Epithelial cell of esophagus (primary cell): Measurements from ENCODE around the gene STAT4.

Experiments
- DNase-seq: peaks from one replicate; pipeline ENCODE4 v3.0.0; 2010; ENCODE audit warnings: low read depth
- H3K4me3 ChIP-seq: 2 replicates; pipeline ENCODE4 v1.5.1; 2011; ENCODE audit warnings: mild to moderate bottlenecking, low read length, control low read depth
- CTCF ChIP-seq: IDR thresholded peaks from 2 replicates; pipeline ENCODE4 v1.5.1; 2011; ENCODE audit warnings: low read depth, mild to moderate bottlenecking, low read length, control low read depth, inconsistent platforms; ENCODE audit not compliant: insufficient read depth; ENCODE audit errors: missing control alignments

The STAT4 gene

DNA sequence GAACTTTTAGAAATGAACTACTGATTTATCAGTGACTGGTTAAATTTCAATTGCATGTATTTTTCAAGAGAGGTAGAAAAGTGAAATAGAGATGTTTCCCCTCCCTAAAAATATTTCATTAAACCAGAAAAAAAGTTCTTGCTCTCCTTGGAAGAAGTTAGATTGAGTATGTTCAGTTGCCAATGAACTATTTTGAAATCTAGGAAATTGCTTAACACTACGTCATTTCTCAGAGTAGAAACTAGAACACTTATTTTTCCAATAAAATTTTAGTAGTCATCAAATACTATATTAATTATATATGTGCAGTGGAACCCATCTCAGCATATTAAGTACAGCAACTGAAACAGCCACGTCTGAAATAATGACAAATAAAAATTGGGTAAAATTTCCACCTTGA is 85.0 kb downstream of the STAT4 start:
- no peak overlapping the region for H3K4me3 ChIP-seq
- DNase-seq = no peak
- TF ChIP-seq CTCF = no peak

- DNase-seq = no peak
- TF ChIP-seq CTCF = no peak
- no peak overlapping the region for H3K4me3 ChIP-seq
Measured at GRCh38 chr2:191064590-191064989, 86.2 kb downstream of the STAT4 start.

- no peak for TF ChIP-seq CTCF
- no peak overlapping the region for H3K4me3 ChIP-seq
- no peak for DNase-seq
Measured at GRCh38 chr2:191063584-191063983, 87.2 kb downstream of the STAT4 start.

- TF ChIP-seq CTCF = no peak
- DNase-seq = no peak
- no peak overlapping the region for H3K4me3 ChIP-seq
Measured at GRCh38 chr2:191061381-191061980, 89.3 kb downstream of the STAT4 start.

DNA sequence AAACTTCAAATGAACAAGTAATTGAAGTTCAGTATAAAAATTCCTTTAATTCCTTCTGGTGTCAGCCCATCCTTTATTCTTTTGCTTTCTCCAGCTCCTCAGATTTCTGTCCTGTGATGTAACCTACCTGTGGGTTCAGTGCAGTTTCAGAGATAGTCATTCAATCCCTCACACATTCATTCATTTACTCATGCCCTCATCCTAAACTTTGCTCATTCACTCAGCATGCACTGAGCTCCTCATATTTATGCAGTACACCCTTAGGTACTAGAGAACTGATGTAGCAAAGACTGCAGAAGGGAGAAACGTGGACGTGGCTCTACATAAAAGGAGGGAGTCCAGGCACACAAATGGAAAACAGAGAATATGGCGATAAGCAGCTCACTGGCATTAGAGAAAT is 91.5 kb downstream of the STAT4 start:
- no peak overlapping the region for H3K4me3 ChIP-seq
- TF ChIP-seq CTCF = no peak
- DNase-seq = no peak

DNA sequence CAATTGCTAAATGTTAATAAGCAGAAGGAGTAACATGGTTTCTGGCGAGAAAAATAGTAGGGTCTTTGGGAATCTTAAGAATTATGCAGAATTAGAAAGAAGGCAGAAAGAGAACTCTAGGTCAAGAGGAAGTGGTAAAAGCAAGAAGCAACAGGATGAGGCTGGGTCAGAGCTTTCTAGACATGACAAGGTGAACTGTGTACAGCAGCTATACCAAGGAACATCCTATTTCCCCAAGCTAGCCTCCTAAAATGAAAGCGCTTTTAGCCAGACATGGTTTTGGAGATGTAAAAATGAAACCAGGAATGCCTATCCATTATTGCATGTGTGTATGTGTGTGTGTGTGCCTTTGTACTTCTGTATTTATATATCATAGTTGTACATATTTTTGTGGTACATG is 94.6 kb downstream of the STAT4 start:
- TF ChIP-seq CTCF = no peak
- H3K4me3 ChIP-seq = no peak overlapping the region
- DNase-seq = no peak

- H3K4me3 ChIP-seq = no peak overlapping the region
- no peak for TF ChIP-seq CTCF
- no peak for DNase-seq
Measured at GRCh38 chr2:191053256-191053655, 97.5 kb downstream of the STAT4 start.
